Suppressor macrophage (primary cell): Measurements from ENCODE around the gene PKD2L1.
A peak's percentile ranks its signal among the peaks of the same experiment; 100 is the strongest.
"Not testable (repeated sequence)": the region's sequence is repeated elsewhere in the genome, so short reads cannot be mapped to it uniquely, and the experiment has no call there.

Experiments
- DNase-seq, 4 experiments: peaks; one replicate each; pipeline ENCODE4 v3.0.0-alpha.2; 2020 to 2022

The PKD2L1 gene

GRCh38 chr10:100333661-100334440, 3.8 kb upstream of the PKD2L1 start:
- no peak for DNase-seq

- DNase-seq = no peak
These were observed 3.1 kb upstream of the PKD2L1 start for GRCh38 chr10:100333106-100333505.

GRCh38 chr10:100328198-100328597, 1.8 kb downstream of the PKD2L1 start:
- DNase-seq = no peak

GRCh38 chr10:100327718-100328009, 2.4 kb downstream of the PKD2L1 start:
- DNase-seq = no peak

GRCh38 chr10:100327007-100327717, 2.9 kb downstream of the PKD2L1 start:
- peak; percentile 71 to 86 (median 83) for DNase-seq

GRCh38 chr10:100325158-100325557, 4.9 kb downstream of the PKD2L1 start:
- DNase-seq = no peak

GRCh38 chr10:100319707-100320402, 10.2 kb downstream of the PKD2L1 start:
- no peak for DNase-seq

GRCh38 chr10:100318207-100318606, 11.8 kb downstream of the PKD2L1 start:
- no peak for DNase-seq

- no peak for DNase-seq
These were observed 14.4 kb downstream of the PKD2L1 start for GRCh38 chr10:100315615-100316014.

- DNase-seq = no peak
These were observed 18.7 kb downstream of the PKD2L1 start for GRCh38 chr10:100311298-100311697.

GRCh38 chr10:100307684-100308083, 22.3 kb downstream of the PKD2L1 start:
- peak; percentile 56 to 78 (median 76) for DNase-seq

GRCh38 chr10:100306861-100307260, 23.2 kb downstream of the PKD2L1 start:
- no peak for DNase-seq

- DNase-seq = no peak
These were observed 25.6 kb downstream of the PKD2L1 start for GRCh38 chr10:100304414-100304813.

- peak in 3 of 4 experiments; percentile 36 to 69 (median 51) for DNase-seq
These were observed 26.2 kb downstream of the PKD2L1 start for GRCh38 chr10:100303724-100304319.

GRCh38 chr10:100301123-100301522, 28.9 kb downstream of the PKD2L1 start:
- DNase-seq = not testable (repeated sequence)

- DNase-seq = no peak
These were observed 32.8 kb downstream of the PKD2L1 start for GRCh38 chr10:100297242-100297641.

GRCh38 chr10:100293066-100293465, 37.0 kb downstream of the PKD2L1 start:
- no peak for DNase-seq

GRCh38 chr10:100292300-100292699, 37.7 kb downstream of the PKD2L1 start:
- peak; percentile 58 to 82 (median 80) for DNase-seq

- peak; percentile 77 to 92 (median 88) for DNase-seq
These were observed 38.7 kb downstream of the PKD2L1 start for GRCh38 chr10:100291356-100291755.

- peak in 1 of 4 experiments; percentile 31 for DNase-seq
These were observed 40.4 kb downstream of the PKD2L1 start for GRCh38 chr10:100289641-100290040.

GRCh38 chr10:100288196-100288595, 41.8 kb downstream of the PKD2L1 start:
- peak in 1 of 4 experiments; percentile 6 for DNase-seq

- no peak for DNase-seq
These were observed 42.3 kb downstream of the PKD2L1 start for GRCh38 chr10:100287756-100288155.
